ENCODE results near the gene ANKRD29.

Gene ANKRD29

DNA sequence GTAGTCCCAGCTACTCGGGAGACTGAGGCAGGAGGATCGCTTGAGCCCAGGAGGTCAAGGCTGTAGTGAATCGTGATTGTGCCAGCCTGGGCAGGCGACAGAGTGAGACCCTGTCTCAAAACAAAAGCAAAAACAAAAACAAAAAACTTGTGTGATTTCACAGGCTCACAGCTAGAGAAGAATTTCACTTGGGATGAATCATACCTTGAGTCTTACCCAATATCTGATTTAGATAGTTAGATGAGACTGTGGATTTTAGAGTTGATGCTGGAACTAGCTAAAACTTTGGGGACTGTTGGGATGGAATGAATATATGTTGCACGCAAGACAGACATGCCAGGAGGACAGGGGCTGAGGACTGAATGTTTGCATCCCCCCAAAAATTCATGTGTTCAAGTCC lies 4.4 kb downstream of the ANKRD29 start:
- TF ChIP-seq, protein P1, sequence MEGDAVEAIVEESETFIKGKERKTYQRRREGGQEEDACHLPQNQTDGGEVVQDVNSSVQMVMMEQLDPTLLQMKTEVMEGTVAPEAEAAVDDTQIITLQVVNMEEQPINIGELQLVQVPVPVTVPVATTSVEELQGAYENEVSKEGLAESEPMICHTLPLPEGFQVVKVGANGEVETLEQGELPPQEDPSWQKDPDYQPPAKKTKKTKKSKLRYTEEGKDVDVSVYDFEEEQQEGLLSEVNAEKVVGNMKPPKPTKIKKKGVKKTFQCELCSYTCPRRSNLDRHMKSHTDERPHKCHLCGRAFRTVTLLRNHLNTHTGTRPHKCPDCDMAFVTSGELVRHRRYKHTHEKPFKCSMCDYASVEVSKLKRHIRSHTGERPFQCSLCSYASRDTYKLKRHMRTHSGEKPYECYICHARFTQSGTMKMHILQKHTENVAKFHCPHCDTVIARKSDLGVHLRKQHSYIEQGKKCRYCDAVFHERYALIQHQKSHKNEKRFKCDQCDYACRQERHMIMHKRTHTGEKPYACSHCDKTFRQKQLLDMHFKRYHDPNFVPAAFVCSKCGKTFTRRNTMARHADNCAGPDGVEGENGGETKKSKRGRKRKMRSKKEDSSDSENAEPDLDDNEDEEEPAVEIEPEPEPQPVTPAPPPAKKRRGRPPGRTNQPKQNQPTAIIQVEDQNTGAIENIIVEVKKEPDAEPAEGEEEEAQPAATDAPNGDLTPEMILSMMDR (conservative IDR thresholded peaks at IDR 0.05), result no peak
- TF ChIP-seq ZFX (IDR thresholded peaks at IDR 0.05), result no peak
- no peak overlapping the region for H3K27ac ChIP-seq

DNA sequence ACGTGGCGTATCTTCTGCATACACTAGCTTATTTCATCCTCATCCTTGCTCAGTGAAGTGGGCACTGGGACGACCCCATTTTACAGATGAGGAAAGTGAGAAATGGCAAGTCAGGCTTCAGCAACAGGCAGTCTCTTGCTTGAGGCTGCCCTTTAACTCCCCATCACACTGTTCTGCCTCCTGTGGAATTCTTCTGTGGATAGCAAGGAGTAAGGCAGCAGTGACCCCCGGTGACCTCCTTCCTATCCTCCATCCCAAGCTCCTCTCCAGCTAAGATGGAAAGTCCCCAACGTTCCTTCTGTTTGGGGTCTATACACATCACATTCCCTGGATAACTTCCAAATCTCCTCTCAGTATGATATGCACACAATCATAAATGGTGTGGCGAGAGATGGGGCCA lies 10.5 kb downstream of the ANKRD29 start:
- H3K27ac ChIP-seq, result no peak overlapping the region
- TF ChIP-seq ZFX (IDR thresholded peaks at IDR 0.05), result no peak
- TF ChIP-seq, protein P1 (conservative IDR thresholded peaks at IDR 0.05), result no peak

DNA sequence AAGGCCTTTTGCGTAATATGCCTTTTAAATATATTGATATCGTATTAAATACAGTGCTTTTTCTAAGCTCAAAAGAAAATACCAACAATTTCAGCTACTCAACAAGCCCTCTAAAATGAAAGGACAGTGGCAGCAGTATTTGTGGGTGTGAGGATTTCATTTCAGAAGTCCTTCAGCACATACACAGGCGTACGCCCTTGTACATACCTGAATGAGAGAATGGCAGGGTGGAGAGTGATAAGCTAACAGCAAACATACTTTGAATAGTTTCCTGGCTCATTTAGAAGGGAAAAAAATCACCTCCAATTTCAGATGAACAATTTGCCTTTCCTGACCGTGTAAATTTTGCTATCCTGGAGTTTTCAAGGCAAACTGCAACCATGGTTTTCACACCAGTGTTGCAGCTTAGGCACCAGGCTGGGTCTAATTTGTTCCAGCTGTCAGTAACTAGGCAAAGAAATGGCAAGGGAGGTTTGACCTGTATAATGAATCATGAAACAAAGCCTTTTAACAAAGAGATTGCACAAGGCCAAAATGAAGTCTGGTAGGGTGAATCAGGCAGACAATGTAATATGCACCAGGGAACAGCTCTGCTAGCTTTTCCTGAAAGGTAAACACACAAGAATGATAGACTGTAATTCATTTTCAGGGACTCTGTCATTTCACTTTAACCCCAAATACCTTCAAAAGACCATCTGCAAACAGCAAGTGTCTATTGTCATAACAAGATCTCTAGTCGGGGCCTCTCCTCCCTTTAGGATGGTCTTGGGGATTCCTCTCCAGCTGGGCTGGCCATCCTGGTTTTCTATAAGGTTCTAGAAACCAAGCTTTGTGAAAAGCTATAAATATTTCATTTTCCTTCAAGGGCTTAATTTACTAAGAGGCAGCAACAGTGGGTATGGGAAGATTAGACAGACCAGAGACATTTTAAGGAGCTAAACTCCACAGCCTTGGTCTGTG lies 11.5 kb downstream of the ANKRD29 start:
- H3K27ac ChIP-seq, result no peak overlapping the region
- TF ChIP-seq, protein P1 (conservative IDR thresholded peaks at IDR 0.05), result no peak
- TF ChIP-seq ZFX (IDR thresholded peaks at IDR 0.05), result no peak

DNA sequence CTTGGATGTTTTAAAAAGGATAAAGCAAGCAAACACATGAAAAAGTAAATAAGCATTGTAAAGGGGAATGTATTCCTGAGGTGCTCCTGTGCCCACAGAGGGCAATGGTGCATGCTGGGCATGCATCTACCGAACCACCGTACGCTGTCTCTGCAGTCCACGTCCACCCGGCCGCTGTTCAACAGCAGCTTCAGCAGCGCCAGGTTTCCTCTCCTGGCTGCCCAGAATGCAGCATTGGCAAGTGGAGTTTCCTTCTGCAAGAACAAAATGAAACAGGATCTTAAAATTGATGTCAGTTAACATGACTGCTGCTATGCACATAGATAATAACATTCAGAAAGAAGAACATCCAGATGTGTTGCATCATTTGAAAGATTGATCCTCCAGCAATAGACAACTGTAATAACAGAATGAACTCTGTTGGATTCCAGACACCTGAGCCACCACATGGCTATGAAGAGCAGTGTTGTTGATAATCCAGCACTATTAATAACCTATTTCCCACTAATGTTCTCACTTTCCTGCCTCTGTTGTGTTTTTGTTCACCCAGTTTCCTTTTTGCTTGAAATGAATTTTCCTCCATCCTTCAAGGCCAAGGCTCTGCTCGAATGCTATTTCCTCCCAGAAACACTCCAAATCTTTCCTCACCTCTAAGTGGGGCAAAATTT lies 13.6 kb downstream of the ANKRD29 start:
- no peak for TF ChIP-seq ZFX (IDR thresholded peaks at IDR 0.05)
- TF ChIP-seq, protein P1 (conservative IDR thresholded peaks at IDR 0.05), result no peak

DNA sequence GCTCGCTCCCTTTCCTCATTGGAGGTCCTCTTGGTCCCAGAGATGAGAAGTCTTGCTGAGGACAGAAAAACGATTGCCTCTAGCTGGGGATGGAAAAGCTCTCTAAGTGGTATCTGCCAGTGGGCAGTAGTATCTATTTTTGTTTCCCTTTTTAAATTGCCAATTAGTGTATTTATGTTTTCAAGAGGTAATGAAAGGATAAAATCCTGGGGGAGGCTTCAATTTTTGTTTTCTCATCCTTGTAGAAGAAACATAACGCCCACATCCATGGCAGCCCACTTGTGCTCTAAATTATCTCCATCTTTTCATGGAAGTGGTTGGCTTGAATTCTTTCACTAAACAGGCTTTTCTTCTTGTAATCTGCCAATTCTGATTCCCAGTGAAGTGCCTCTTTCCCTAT lies 14.3 kb downstream of the ANKRD29 start:
- no peak overlapping the region for H3K27ac ChIP-seq
- TF ChIP-seq ZFX (IDR thresholded peaks at IDR 0.05), result no peak
- TF ChIP-seq, protein P1 (conservative IDR thresholded peaks at IDR 0.05), result no peak

More for the DNA sequence above, 13.6 kb downstream of the ANKRD29 start:
- no peak overlapping the region for H3K27ac ChIP-seq

DNA sequence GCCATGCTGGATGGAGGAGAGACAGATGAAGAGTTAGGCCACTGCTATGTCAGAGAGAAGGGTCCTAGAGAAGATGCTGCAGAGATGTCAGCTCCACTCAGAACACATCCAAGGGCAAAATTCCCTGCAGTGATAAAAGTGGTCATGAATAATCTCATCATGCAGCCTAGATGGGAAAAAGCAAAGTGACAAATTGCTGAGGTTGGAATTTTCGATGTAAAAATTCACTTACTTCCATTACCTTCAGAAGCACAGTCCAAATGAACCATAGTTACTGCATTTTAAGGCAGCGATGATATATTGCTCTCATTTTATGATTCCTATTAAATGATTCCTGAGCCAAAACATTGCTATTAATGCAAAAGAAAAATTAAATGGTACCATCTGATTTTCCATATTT lies 16.4 kb downstream of the ANKRD29 start:
- TF ChIP-seq, protein P1 (conservative IDR thresholded peaks at IDR 0.05), result no peak
- TF ChIP-seq ZFX (IDR thresholded peaks at IDR 0.05), result no peak
- H3K27ac ChIP-seq, result no peak overlapping the region

All from C4-2B (cell line).